ENCODE results near the gene CD247.

CD247 gene

GRCh38 chr1:167486090-167486824 is 32.1 kb downstream of the CD247 start:
- no peaks in the 10 kb centered on the region for H3K27me3 ChIP-seq (ENCODE audit: insufficient read depth, insufficient read length)
- peaks cover 21% of the 10 kb centered on the region for H3K4me1 ChIP-seq (ENCODE audit: insufficient read depth, insufficient read length)
- no peak for DNase-seq (ENCODE audit: low read depth, low spot score)
- H3K4me3 ChIP-seq (ENCODE audit: insufficient read length, low read depth), result no peak overlapping the region
- H3K9ac ChIP-seq (ENCODE audit: insufficient read length, low read depth), result no peak overlapping the region
- no peak for TF ChIP-seq SUZ12 (IDR thresholded peaks at IDR 0.05; ENCODE audit: extremely low read depth, insufficient read depth, insufficient read length)
- no peak for TF ChIP-seq ZNF274 (IDR thresholded peaks at IDR 0.05; ENCODE audit: low read depth, low read length)
- no peak for TF ChIP-seq YY1 (IDR thresholded peaks at IDR 0.05; ENCODE audit: insufficient read depth, insufficient read length)
- H3K9me3 ChIP-seq (ENCODE audit: insufficient read depth, low read length), result no peaks in the 10 kb centered on the region
- H3K36me3 ChIP-seq (ENCODE audit: insufficient read depth, insufficient read length, low read length), result no peaks in the 10 kb centered on the region

- H3K27me3 ChIP-seq (ENCODE audit: insufficient read depth, insufficient read length), result no peaks in the 10 kb centered on the region
- H3K4me3 ChIP-seq (ENCODE audit: insufficient read length, low read depth), result no peak overlapping the region
- no peak for DNase-seq (ENCODE audit: low read depth, low spot score)
- peaks cover 21% of the 10 kb centered on the region for H3K4me1 ChIP-seq (ENCODE audit: insufficient read depth, insufficient read length)
- H3K9ac ChIP-seq (ENCODE audit: insufficient read length, low read depth), result no peak overlapping the region
- TF ChIP-seq ZNF274 (IDR thresholded peaks at IDR 0.05; ENCODE audit: low read depth, low read length) (no peak), YY1 (IDR thresholded peaks at IDR 0.05; ENCODE audit: insufficient read depth, insufficient read length) (no peak), SUZ12 (IDR thresholded peaks at IDR 0.05; ENCODE audit: extremely low read depth, insufficient read depth, insufficient read length) (no peak)
- H3K36me3 ChIP-seq (ENCODE audit: insufficient read depth, insufficient read length, low read length), result no peaks in the 10 kb centered on the region
- no peaks in the 10 kb centered on the region for H3K9me3 ChIP-seq (ENCODE audit: insufficient read depth, low read length)
Observed at GRCh38 chr1:167484726-167485502, 33.4 kb downstream of the CD247 start.

GRCh38 chr1:167483790-167484189 is 34.5 kb downstream of the CD247 start:
- TF ChIP-seq ZNF274 (IDR thresholded peaks at IDR 0.05; ENCODE audit: low read depth, low read length) (no peak), SUZ12 (IDR thresholded peaks at IDR 0.05; ENCODE audit: extremely low read depth, insufficient read depth, insufficient read length) (no peak), YY1 (IDR thresholded peaks at IDR 0.05; ENCODE audit: insufficient read depth, insufficient read length) (no peak)
- Histone ChIP-seq H3K9ac (ENCODE audit: insufficient read length, low read depth) (no peak overlapping the region), H3K4me3 (ENCODE audit: insufficient read length, low read depth) (no peak overlapping the region), H3K36me3 (ENCODE audit: insufficient read depth, insufficient read length, low read length) (no peaks in the 10 kb centered on the region), H3K9me3 (ENCODE audit: insufficient read depth, low read length) (no peaks in the 10 kb centered on the region), H3K27me3 (ENCODE audit: insufficient read depth, insufficient read length) (no peaks in the 10 kb centered on the region), H3K4me1 (ENCODE audit: insufficient read depth, insufficient read length) (peaks cover 21% of the 10 kb centered on the region)
- no peak for DNase-seq (ENCODE audit: low read depth, low spot score)

- no peak overlapping the region for H3K9ac ChIP-seq (ENCODE audit: insufficient read length, low read depth)
- DNase-seq (ENCODE audit: low read depth, low spot score), result no peak
- no peaks in the 10 kb centered on the region for H3K36me3 ChIP-seq (ENCODE audit: insufficient read depth, insufficient read length, low read length)
- H3K4me3 ChIP-seq (ENCODE audit: insufficient read length, low read depth), result no peak overlapping the region
- peaks cover 11% of the 10 kb centered on the region for H3K4me1 ChIP-seq (ENCODE audit: insufficient read depth, insufficient read length)
- no peak for TF ChIP-seq SUZ12 (IDR thresholded peaks at IDR 0.05; ENCODE audit: extremely low read depth, insufficient read depth, insufficient read length)
- TF ChIP-seq ZNF274 (IDR thresholded peaks at IDR 0.05; ENCODE audit: low read depth, low read length), result no peak
- TF ChIP-seq YY1 (IDR thresholded peaks at IDR 0.05; ENCODE audit: insufficient read depth, insufficient read length), result no peak
- H3K9me3 ChIP-seq (ENCODE audit: insufficient read depth, low read length), result no peaks in the 10 kb centered on the region
- no peaks in the 10 kb centered on the region for H3K27me3 ChIP-seq (ENCODE audit: insufficient read depth, insufficient read length)
Observed at GRCh38 chr1:167482184-167482583, 36.1 kb downstream of the CD247 start.

- no peak for DNase-seq (ENCODE audit: low read depth, low spot score)
- Histone ChIP-seq H3K36me3 (ENCODE audit: insufficient read depth, insufficient read length, low read length) (no peaks in the 10 kb centered on the region), H3K9ac (ENCODE audit: insufficient read length, low read depth) (no peak overlapping the region), H3K4me1 (ENCODE audit: insufficient read depth, insufficient read length) (no peaks in the 10 kb centered on the region), H3K4me3 (ENCODE audit: insufficient read length, low read depth) (no peak overlapping the region), H3K9me3 (ENCODE audit: insufficient read depth, low read length) (peaks cover 4% of the 10 kb centered on the region; the same call in 1 of the 2 replicates), H3K27me3 (ENCODE audit: insufficient read depth, insufficient read length) (no peaks in the 10 kb centered on the region)
- TF ChIP-seq YY1 (IDR thresholded peaks at IDR 0.05; ENCODE audit: insufficient read depth, insufficient read length) (no peak), ZNF274 (IDR thresholded peaks at IDR 0.05; ENCODE audit: low read depth, low read length) (no peak), SUZ12 (IDR thresholded peaks at IDR 0.05; ENCODE audit: extremely low read depth, insufficient read depth, insufficient read length) (no peak)
Observed at GRCh38 chr1:167479331-167479979, 38.9 kb downstream of the CD247 start.

- Histone ChIP-seq H3K27me3 (ENCODE audit: insufficient read depth, insufficient read length) (no peaks in the 10 kb centered on the region), H3K36me3 (ENCODE audit: insufficient read depth, insufficient read length, low read length) (no peaks in the 10 kb centered on the region), H3K9me3 (ENCODE audit: insufficient read depth, low read length) (peaks cover 4% of the 10 kb centered on the region; the same call in 1 of the 2 replicates), H3K4me3 (ENCODE audit: insufficient read length, low read depth) (no peak overlapping the region), H3K4me1 (ENCODE audit: insufficient read depth, insufficient read length) (peaks cover 7% of the 10 kb centered on the region), H3K9ac (ENCODE audit: insufficient read length, low read depth) (no peak overlapping the region)
- TF ChIP-seq SUZ12 (IDR thresholded peaks at IDR 0.05; ENCODE audit: extremely low read depth, insufficient read depth, insufficient read length) (no peak), ZNF274 (IDR thresholded peaks at IDR 0.05; ENCODE audit: low read depth, low read length) (no peak), YY1 (IDR thresholded peaks at IDR 0.05; ENCODE audit: insufficient read depth, insufficient read length) (no peak)
- DNase-seq (ENCODE audit: low read depth, low spot score), result no peak
Observed at GRCh38 chr1:167477986-167478385, 40.3 kb downstream of the CD247 start.

GRCh38 chr1:167476061-167476460 is 42.3 kb downstream of the CD247 start:
- TF ChIP-seq SUZ12 (IDR thresholded peaks at IDR 0.05; ENCODE audit: extremely low read depth, insufficient read depth, insufficient read length), result no peak
- no peak for TF ChIP-seq YY1 (IDR thresholded peaks at IDR 0.05; ENCODE audit: insufficient read depth, insufficient read length)
- TF ChIP-seq ZNF274 (IDR thresholded peaks at IDR 0.05; ENCODE audit: low read depth, low read length), result no peak
- H3K36me3 ChIP-seq (ENCODE audit: insufficient read depth, insufficient read length, low read length), result no peaks in the 10 kb centered on the region
- no peaks in the 10 kb centered on the region for H3K27me3 ChIP-seq (ENCODE audit: insufficient read depth, insufficient read length)
- no peak overlapping the region for H3K4me3 ChIP-seq (ENCODE audit: insufficient read length, low read depth)
- no peak for DNase-seq (ENCODE audit: low read depth, low spot score)
- no peak overlapping the region for H3K9ac ChIP-seq (ENCODE audit: insufficient read length, low read depth)
- H3K4me1 ChIP-seq (ENCODE audit: insufficient read depth, insufficient read length), result peaks cover 13% of the 10 kb centered on the region
- H3K9me3 ChIP-seq (ENCODE audit: insufficient read depth, low read length), result peaks cover 4% of the 10 kb centered on the region; the same call in 1 of the 2 replicates
